ENCODE measurements around the gene NEBL. TPM values are rescaled to one million over a fixed set of nuclear protein-coding genes. Genes with fewer than 3 reads are reported as not detected.

Gene NEBL
- total and polyA plus RNA-seq, 2 of the 4 experiments (the other 2 are of a cell fraction), result under 0.01 TPM

- Histone ChIP-seq H2AK5ac (ENCODE audit: low read depth, low read length) (no peak overlapping the region), H3K4me3 (ENCODE audit: insufficient read depth, low read depth, low read length) (no peak overlapping the region), H3K79me1 (ENCODE audit: low read depth in 1 of 2, low read length in 2 of 2) (no peaks in the 10 kb centered on the region), H2AFZ (replicated peaks; ENCODE audit: low read length, poor library complexity) (no peak overlapping the region), H2AK9ac (replicated peaks; ENCODE audit: low read depth, low read length, poor library complexity) (no peak overlapping the region), H2BK20ac (ENCODE audit: low read depth, low read length) (no peak overlapping the region), H2BK120ac (ENCODE audit: low read depth, low read length) (no peak overlapping the region), H3K14ac (replicated peaks; ENCODE audit: low read depth, low read length) (no peak overlapping the region), H3K36me3 (ENCODE audit: control insufficient read depth, insufficient read depth, low read length) (no peaks in the 10 kb centered on the region), H4K5ac (ENCODE audit: low read depth, low read length) (no peak overlapping the region), H3K9me1 (ENCODE audit: insufficient read depth, low read length) (no peaks in the 10 kb centered on the region), H3K9me3 (ENCODE audit: control insufficient read depth, insufficient read depth, low read length) (no peaks in the 10 kb centered on the region; the same call in 1 of the 2 replicates), H4K20me1 (ENCODE audit: insufficient read depth, low read length) (no peaks in the 10 kb centered on the region), H3K4me2 (ENCODE audit: low read depth, low read length) (no peak overlapping the region), H3K18ac (ENCODE audit: low read depth, low read length) (no peak overlapping the region), H3K9ac (ENCODE audit: low read depth, low read length) (no peak overlapping the region), H2BK15ac (ENCODE audit: low read depth, low read length) (no peak overlapping the region), H3K27me3 (ENCODE audit: control insufficient read depth, insufficient read depth, low read length) (no peaks in the 10 kb centered on the region), H3K4me1 (ENCODE audit: control insufficient read depth, insufficient read depth, low read length) (no peaks in the 10 kb centered on the region), H2BK5ac (ENCODE audit: low read depth, low read length, poor library complexity, severe bottlenecking) (no peak overlapping the region), H3K4ac (ENCODE audit: low read depth, low read length) (no peak overlapping the region), H3K27ac (ENCODE audit: insufficient read depth, low read length) (no peak overlapping the region), H4K8ac (ENCODE audit: low read depth in 2 of 2, low read length in 2 of 2) (no peak overlapping the region), H4K91ac (ENCODE audit: insufficient read depth, low read depth, low read length) (no peak overlapping the region), H3K56ac (ENCODE audit: extremely low read depth, insufficient read depth, low read length) (no peak overlapping the region), H3K23ac (ENCODE audit: low read depth, low read length) (no peak overlapping the region)
- ATAC-seq (ENCODE audit: low read depth), result no peak
- BruUV-seq (replicated peaks), result no TSS peak
- ChIA-PET POLR2A (ENCODE audit: unreplicated experiment) (no interaction called here), CTCF (no interaction called here)
- intact Hi-C loops (cut with micrococcal nuclease), result no loop called here
- dilution Hi-C loops (cut with HindIII; ENCODE audit: low sequenced_read_pairs, unreplicated experiment), result no loop called here
- TF ChIP-seq BHLHE40 (IDR thresholded peaks at IDR 0.05; ENCODE audit: low read depth, low read length), result no peak
- in situ Hi-C loops (cut with MboI; ENCODE audit: low sequenced_read_pairs), result no loop called here
- WGBS, 2 experiments (ENCODE audit: extremely low coverage in 2 of 2, insufficient read length in 1 of 2), result no CpG with 5 or more reads among the region's 4 CpGs
- DNase-seq, result no peak
Measured at GRCh38 chr10:20919481-20919880, 22.4 kb upstream of the NEBL start.

Data from IMR-90 (cell line).